Thyroid gland (tissue), 4 donors: ENCODE measurements around the gene ZNF384. TPM values are rescaled to one million over a fixed set of nuclear protein-coding genes. Genes with fewer than 3 reads are reported as not detected.

Experiments used
- DNase-seq, 2 donors: peaks; one replicate each; pipeline ENCODE4 v3.0.0-alpha.2; 2019
- H3K27ac ChIP-seq, 3 donors: fragments of 200-600 bp; sonication (generic); 1 replicate in 2 of 3; 2 replicates in 1 of 3; pipeline ENCODE4 v1.5.1; 2016 to 2019; ENCODE audit warnings: mild to moderate bottlenecking in 1 of 3, moderate library complexity in 1 of 3
- H3K27me3 ChIP-seq: fragments of 200-600 bp; sonication (generic); one replicate; pipeline ENCODE4 v1.5.1; 2019
- H3K36me3 ChIP-seq, 2 donors: fragments of 200-600 bp; sonication (generic); one replicate each; pipeline ENCODE4 v1.5.1; 2016 to 2019
- H3K4me1 ChIP-seq, 2 donors: fragments of 200-600 bp; sonication (generic); one replicate each; pipeline ENCODE4 v1.5.1; 2017 to 2019
- H3K4me3 ChIP-seq, 3 donors: fragments of 200-600 bp; sonication (generic); replicated peaks in 1 of 3; 1 replicate in 2 of 3; 2 replicates in 1 of 3; pipeline ENCODE4 v1.5.1; 2016; ENCODE audit warnings: mild to moderate bottlenecking in 1 of 3
- H3K9me3 ChIP-seq: fragments of 200-600 bp; sonication (generic); one replicate; pipeline ENCODE4 v1.5.1; 2017
- POLR2A ChIP-seq, 2 donors: fragments of 450-650 bp; IDR thresholded peaks; one replicate each; pipeline ENCODE4 v1.6.1; 2017; ENCODE audit warnings: antibody characterized with exemption in 2 of 2, mild to moderate bottlenecking in 2 of 2, moderate library complexity in 1 of 2
- WGBS, 2 donors: methylation state at CpG; one replicate each; pipeline ENCODE4 v1.1.5; 2017; 5-methylcytosine and 5-hydroxymethylcytosine counted together
- intact Hi-C: fragments of 100-400 bp; cut with DNase I; formaldehyde crosslinking; loops from one replicate; pipeline ENCODE4 v1.15.1; 2023
- total RNA-seq, 4 donors: library from RNA; depleted of rRNA; stranded (reverse); fragments of >200 nt; gene quantifications; one replicate each; pipeline ENCODE4 v1.2.3, GENCODE V29; 2016
- TF ChIP-seq, protein P1 (sequence below), 6 experiments: fragments of 200-600 bp in 3 of 6; fragments of 450-650 bp in 3 of 6; sonication (generic) in 3 of 6; IDR thresholded peaks; one replicate each; pipeline ENCODE4 v1.5.1; 2016 to 2019; ENCODE audit warnings: antibody characterized with exemption in 6 of 6, mild to moderate bottlenecking in 2 of 6, inconsistent platforms in 1 of 6, moderate library complexity in 1 of 6

Gene ZNF384
- total RNA-seq, 4 donors from 2014 or later, result 41.9 to 72.8 (median 53.1) TPM

DNA sequence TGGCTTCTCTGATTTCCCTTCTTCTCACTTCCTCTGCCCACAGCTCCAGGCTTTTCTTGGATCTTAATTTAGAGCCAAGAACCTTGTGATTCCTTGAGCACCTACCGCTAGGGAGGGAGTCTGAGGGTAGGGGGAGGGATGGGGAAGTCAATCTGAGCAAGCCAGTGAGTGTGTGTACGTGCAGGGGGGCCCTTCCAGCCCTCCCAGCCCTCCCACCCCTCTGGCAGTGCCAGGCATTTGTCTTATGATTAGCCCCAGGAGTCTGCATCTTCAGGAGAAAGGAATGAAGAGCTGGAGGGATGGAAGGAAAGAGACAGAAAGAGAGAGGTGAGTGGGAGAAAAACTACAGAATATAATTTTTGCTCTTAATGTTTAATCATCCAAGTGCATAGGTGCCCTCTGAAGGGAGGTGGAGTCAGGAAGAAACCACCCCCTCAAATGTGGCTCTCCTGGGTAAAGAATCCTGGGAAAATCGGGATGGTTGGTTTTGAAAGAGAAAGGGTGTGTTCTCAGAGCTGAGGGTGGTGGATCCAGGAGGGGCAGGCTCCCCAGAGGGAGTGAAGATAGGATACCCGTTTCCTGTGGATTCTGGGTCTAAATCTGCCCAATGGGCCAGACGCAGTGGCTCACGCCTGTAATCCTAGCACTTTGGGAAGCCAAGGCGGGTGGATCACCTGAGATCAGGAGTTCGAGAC is 9.3 kb upstream of the ZNF384 start:
- WGBS, 2 donors, result 55 to 61% methylated on average over 8 of the region's 8 CpGs
- no peaks in the 10 kb centered on the region for H3K36me3 ChIP-seq
- H3K27ac ChIP-seq, result no peak overlapping the region
- no peak for DNase-seq
- no peak overlapping the region for H3K4me3 ChIP-seq
- no peaks in the 10 kb centered on the region for H3K9me3 ChIP-seq
- intact Hi-C loops, result loop anchor here (5.0 kb wide), 1 partner anchor 46 kb away; no protein-coding TSS in a partner anchor
- peaks cover 7 to 16% of the 10 kb centered on the region in 2 donors for H3K4me1 ChIP-seq
- H3K27me3 ChIP-seq, result peaks cover 20% of the 10 kb centered on the region
- TF ChIP-seq, protein P1, sequence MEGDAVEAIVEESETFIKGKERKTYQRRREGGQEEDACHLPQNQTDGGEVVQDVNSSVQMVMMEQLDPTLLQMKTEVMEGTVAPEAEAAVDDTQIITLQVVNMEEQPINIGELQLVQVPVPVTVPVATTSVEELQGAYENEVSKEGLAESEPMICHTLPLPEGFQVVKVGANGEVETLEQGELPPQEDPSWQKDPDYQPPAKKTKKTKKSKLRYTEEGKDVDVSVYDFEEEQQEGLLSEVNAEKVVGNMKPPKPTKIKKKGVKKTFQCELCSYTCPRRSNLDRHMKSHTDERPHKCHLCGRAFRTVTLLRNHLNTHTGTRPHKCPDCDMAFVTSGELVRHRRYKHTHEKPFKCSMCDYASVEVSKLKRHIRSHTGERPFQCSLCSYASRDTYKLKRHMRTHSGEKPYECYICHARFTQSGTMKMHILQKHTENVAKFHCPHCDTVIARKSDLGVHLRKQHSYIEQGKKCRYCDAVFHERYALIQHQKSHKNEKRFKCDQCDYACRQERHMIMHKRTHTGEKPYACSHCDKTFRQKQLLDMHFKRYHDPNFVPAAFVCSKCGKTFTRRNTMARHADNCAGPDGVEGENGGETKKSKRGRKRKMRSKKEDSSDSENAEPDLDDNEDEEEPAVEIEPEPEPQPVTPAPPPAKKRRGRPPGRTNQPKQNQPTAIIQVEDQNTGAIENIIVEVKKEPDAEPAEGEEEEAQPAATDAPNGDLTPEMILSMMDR (IDR thresholded peaks at IDR 0.05), result no peak
- no peak for TF ChIP-seq POLR2A (IDR thresholded peaks at IDR 0.05)

DNA sequence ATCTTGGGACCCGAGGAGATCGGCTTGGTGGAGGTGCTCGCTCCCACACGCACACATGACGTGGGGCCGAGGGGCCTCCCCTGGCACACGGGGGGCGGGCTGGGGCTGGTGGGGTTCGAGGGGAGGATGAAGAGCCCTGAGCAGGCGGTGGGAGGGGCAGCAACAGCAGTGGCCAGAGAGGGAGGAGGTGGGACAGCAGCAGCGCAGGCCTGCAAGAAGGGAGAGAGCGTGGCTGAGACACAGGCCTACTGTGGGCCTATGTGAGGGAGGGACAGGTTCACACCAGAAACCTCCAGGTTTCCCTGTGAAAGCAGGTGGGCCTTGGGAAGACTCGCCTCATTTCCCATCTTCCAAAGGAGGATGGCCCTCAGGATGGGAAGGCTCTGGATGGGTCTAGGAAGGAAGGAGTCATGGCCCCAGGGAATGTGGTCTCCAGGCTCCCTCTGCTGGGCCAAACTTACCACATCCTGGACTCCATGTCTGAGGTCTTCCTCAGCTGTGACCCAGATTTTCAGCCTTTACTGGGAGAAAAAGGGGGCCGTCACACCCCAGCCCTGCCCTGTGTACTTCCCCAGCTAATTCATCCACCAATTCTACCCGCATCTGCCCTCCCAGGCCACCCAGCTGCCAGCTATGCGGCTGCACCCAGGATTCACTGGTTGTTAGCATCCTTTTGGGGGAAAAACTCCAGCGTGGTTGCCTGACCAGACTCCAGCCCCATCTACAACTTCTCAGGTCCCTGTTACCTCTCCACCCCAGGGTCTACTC is 8.6 kb upstream of the ZNF384 start:
- peaks cover 16% of the 10 kb centered on the region for H3K27me3 ChIP-seq
- no peak overlapping the region for H3K4me3 ChIP-seq
- TF ChIP-seq, protein P1 (IDR thresholded peaks at IDR 0.05), result peak in 2 of 6 experiments; percentile 20 to 23
- no peak for TF ChIP-seq POLR2A (IDR thresholded peaks at IDR 0.05)
- no peaks in the 10 kb centered on the region for H3K36me3 ChIP-seq
- H3K27ac ChIP-seq, result no peak overlapping the region
- H3K9me3 ChIP-seq, result no peaks in the 10 kb centered on the region
- peaks cover 7 to 16% of the 10 kb centered on the region in 2 donors for H3K4me1 ChIP-seq
- 71 to 72% methylated on average over 17 of the region's 17 CpGs for WGBS, 2 donors
- intact Hi-C loops, result loop anchor here (5.0 kb wide), 1 partner anchor 45 kb away; no protein-coding TSS in a partner anchor
- DNase-seq, result peak in 1 of 2 donors; percentile 28

DNA sequence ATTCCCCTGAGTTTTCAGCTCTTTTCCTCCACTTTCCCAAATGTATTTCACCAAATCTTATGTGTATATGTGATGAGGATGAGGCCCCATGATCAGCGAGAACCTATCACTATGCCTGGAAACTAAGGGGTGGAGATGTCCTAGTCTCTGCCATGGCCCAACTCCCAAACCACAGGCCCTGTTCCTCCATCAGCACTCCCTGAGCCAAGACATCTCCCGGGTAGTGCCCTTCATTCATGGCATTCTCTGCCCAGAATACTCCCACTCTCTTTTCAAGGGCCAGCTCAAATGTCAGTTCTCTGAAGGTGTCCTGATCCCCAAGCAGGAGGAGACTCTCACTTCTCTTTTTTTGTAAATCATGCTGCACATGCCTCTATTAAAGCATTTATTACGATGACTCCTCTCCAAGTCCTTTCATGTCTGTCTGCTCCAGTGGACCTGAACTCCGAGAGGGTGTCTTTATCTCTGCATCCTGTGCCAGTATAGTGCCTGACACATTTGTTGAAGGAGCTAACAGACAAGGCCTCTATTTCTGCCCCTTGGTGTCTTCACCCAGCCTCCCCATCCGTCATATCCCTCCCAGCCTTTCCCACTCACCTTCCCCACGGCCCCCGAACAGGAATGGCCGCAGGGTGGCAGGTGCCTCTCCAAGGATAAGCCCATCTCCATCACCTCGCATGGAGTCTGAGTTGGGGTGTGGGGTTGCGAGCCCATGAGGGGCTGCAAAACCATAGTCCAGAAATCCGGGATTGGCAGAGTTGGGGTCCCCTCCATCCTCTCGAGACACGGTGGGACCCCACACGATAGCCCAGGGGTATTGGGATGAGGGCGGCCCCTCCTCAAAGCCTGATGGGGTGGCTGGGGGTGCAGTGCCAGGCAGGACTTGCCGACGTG is 7.8 kb upstream of the ZNF384 start:
- TF ChIP-seq, protein P1 (IDR thresholded peaks at IDR 0.05), result no peak
- TF ChIP-seq POLR2A (IDR thresholded peaks at IDR 0.05), result no peak
- Histone ChIP-seq H3K27ac (no peak overlapping the region), H3K36me3 (no peaks in the 10 kb centered on the region), H3K4me3 (no peak overlapping the region), H3K4me1 (peaks cover 7 to 16% of the 10 kb centered on the region in 2 donors), H3K27me3 (peaks cover 16% of the 10 kb centered on the region), H3K9me3 (no peaks in the 10 kb centered on the region)
- DNase-seq, result no peak
- WGBS, 2 donors, result 76 to 86% methylated on average over 15 to 17 of the region's 17 CpGs
- intact Hi-C loops, result loop anchor here (5.0 kb wide), 1 partner anchor 45 kb away; no protein-coding TSS in a partner anchor

DNA sequence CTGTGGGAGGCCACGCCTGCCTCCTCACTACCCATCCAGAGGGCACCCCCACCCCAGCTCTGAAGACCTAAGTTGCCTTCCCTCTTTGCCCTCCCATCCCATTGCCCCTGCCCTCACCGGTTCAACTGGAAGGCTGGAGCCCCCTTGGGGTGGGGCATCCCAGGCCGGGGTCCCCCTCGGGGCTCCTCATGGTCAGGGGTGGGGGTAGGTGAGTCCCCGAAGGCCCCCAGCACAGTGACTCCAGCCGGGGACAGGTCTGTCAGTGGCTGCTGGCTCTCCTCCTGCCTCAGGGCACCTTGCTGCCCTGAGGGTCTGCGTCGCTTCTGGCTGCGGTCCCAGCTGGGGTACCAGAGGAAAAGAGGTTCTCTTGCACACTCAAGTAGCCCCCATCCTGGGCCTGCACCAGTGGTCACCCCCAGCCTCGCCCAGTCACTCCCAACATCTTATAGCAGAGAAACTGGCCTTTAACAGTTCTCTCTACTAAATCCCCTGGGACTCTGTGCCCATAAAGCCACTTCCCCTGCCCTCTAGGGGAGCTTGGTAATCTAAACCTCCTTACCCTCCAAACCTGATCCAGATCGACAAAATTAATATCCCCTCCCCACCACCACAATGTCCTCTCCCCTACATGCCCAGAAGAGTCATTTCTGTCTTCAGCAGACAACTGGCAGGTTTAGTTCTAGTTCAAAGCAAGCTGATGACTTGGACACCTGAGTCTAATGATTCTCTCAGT is 6.3 kb upstream of the ZNF384 start:
- 65 to 75% methylated on average over 9 to 11 of the region's 11 CpGs for WGBS, 2 donors
- Histone ChIP-seq H3K4me1 (peaks cover 7 to 13% of the 10 kb centered on the region in 2 donors), H3K36me3 (no peaks in the 10 kb centered on the region), H3K9me3 (no peaks in the 10 kb centered on the region), H3K27ac (no peak overlapping the region), H3K27me3 (peaks cover 7% of the 10 kb centered on the region), H3K4me3 (no peak overlapping the region)
- DNase-seq, result no peak
- TF ChIP-seq POLR2A (IDR thresholded peaks at IDR 0.05), result no peak
- TF ChIP-seq, protein P1 (IDR thresholded peaks at IDR 0.05), result no peak
- intact Hi-C loops, result loop anchor here (5.0 kb wide), 1 partner anchor 43 kb away; no protein-coding TSS in a partner anchor
